Kidney (tissue), 14 donors: Measurements from ENCODE around the gene RGR. TPM values are rescaled to one million over a fixed set of nuclear protein-coding genes. Genes with fewer than 3 reads are reported as not detected.

Experiments
- DNase-seq, 5 donors: peaks; one replicate each; pipeline ENCODE4 v3.0.0-alpha.2; 2013 to 2020
- FAIRE-seq: peaks from 2 replicates; lab custom pipeline; 2012; peaks lifted over from hg19 to GRCh38; lab: Jason Lieb, UNC
- H3K27ac ChIP-seq, 2 donors: one replicate each; pipeline ENCODE4 v1.7.0; 2013; ENCODE audit warnings: low read depth in 2 of 2, low read length in 2 of 2, inconsistent platforms in 1 of 2
- H3K27me3 ChIP-seq: one replicate; pipeline ENCODE4 v1.7.1; 2013; ENCODE audit warnings: low read length, inconsistent platforms; ENCODE audit not compliant: control insufficient read depth, insufficient read depth
- H3K36me3 ChIP-seq, 3 donors: one replicate each; pipeline versions ENCODE4 v1.7.0 to v1.7.1; 2013; ENCODE audit warnings: low read length in 3 of 3, control low read depth in 1 of 3, inconsistent platforms in 1 of 3; ENCODE audit not compliant: insufficient read depth in 3 of 3, control insufficient read depth in 2 of 3
- H3K4me1 ChIP-seq, 3 donors: one replicate each; pipeline versions ENCODE4 v1.7.0 to v1.7.1; 2013; ENCODE audit warnings: low read length in 3 of 3, inconsistent platforms in 1 of 3, low read depth in 1 of 3; ENCODE audit not compliant: control insufficient read depth in 2 of 3, insufficient read depth in 2 of 3
- H3K4me3 ChIP-seq, 3 donors: one replicate each; pipeline versions ENCODE4 v1.7.0 to v1.8.1; 2013; ENCODE audit warnings: low read length in 3 of 3, control low read depth in 1 of 3, inconsistent platforms in 1 of 3
- H3K9ac ChIP-seq, 3 donors: one replicate each; pipeline versions ENCODE4 v1.7.0 to v1.7.1; 2013; ENCODE audit warnings: low read length in 3 of 3, control low read depth in 1 of 3, inconsistent platforms in 1 of 3
- H3K9me3 ChIP-seq, 3 donors: one replicate each; pipeline versions ENCODE4 v1.7.0 to v1.7.1; 2013; ENCODE audit warnings: low read length in 3 of 3, control low read depth in 1 of 3, inconsistent platforms in 1 of 3; ENCODE audit not compliant: control insufficient read depth in 2 of 3, insufficient read depth in 1 of 3
- intact Hi-C: fragments of 100-400 bp; cut with DNase I; formaldehyde crosslinking; loops from one replicate; pipeline ENCODE4 v1.11.1; 2022
- polyA plus RNA-seq: library from polyadenylated mRNA; stranded (reverse); fragments of 350-450 nt; fragmentation: Illumina TruSeq; extraction: RNeasy Lipid Tissue Mini Kit (QIAGEN cat#74804); gene quantifications from one replicate; pipeline ENCODE4 v1.2.3, GENCODE V29; 2014; ENCODE audit warnings: low read depth, low replicate concordance; ENCODE audit not compliant: insufficient read depth
- total RNA-seq: library from RNA; stranded (reverse); fragmentation: NEBNext Ultra II Directional; extraction: Animal tissue kit (Norgen Biotek cat#: 25700); gene quantifications from one replicate; pipeline ENCODE4 v1.2.1, GENCODE V29; 2021
- TF ChIP-seq, protein P1 (sequence below): IDR thresholded peaks from 3 replicates; pipeline ENCODE4 v1.5.1; 2012; ENCODE audit warnings: mild to moderate bottlenecking, moderate library complexity, borderline replicate concordance; ENCODE audit not compliant: insufficient read depth; ENCODE audit errors: extremely low read depth
- donor health status: control.
- donor health status: control.
- donor health status: control.
- donor health status: control.
- donor health status: control.
- donor health status: DM: yes; HTN: yes; CAD: no.
- donor health status: Normal renal cell carcinoma (clear cell type).

The RGR gene
- total and polyA plus RNA-seq, 2 donors from 2014 or later = not detected

DNA sequence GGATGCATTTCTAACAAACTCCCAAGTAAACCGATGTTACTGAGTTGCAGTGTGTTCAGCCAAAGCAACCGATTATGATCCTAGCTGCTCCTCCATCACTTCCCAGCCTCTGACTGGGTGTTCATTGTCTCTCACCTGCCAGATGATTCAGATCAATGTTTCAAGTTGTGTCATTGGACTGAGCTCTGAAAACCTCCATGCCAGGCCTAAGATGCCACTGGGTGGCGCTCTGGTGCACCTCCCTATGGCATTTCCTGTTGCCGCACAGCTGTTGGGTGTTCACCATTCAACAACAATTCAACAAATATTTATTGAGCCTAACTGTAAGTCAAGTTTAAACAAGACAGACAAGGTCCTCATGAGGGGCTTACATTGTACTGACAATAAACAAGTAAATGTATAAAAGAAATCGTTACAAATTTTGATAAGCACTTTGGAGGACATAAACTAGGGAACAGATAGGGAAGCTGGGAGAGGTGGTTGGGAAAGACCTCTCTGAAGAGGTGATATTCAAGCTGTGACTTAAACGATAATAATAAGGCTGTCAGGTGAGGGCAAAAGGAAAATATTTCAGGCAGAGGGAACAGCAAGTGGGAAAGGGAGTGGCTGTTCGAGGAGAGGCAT is 22.8 kb downstream of the RGR start:
- Histone ChIP-seq H3K36me3 (no peaks in the 10 kb centered on the region), H3K27ac (no peak overlapping the region), H3K9me3 (no peaks in the 10 kb centered on the region), H3K4me1 (peaks cover 0 to 3% (median 0%) of the 10 kb centered on the region in 3 donors), H3K9ac (no peak overlapping the region), H3K27me3 (no peaks in the 10 kb centered on the region), H3K4me3 (no peak overlapping the region)
- TF ChIP-seq, protein P1, sequence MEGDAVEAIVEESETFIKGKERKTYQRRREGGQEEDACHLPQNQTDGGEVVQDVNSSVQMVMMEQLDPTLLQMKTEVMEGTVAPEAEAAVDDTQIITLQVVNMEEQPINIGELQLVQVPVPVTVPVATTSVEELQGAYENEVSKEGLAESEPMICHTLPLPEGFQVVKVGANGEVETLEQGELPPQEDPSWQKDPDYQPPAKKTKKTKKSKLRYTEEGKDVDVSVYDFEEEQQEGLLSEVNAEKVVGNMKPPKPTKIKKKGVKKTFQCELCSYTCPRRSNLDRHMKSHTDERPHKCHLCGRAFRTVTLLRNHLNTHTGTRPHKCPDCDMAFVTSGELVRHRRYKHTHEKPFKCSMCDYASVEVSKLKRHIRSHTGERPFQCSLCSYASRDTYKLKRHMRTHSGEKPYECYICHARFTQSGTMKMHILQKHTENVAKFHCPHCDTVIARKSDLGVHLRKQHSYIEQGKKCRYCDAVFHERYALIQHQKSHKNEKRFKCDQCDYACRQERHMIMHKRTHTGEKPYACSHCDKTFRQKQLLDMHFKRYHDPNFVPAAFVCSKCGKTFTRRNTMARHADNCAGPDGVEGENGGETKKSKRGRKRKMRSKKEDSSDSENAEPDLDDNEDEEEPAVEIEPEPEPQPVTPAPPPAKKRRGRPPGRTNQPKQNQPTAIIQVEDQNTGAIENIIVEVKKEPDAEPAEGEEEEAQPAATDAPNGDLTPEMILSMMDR = peak; percentile 36
- FAIRE-seq (no peak), DNase-seq (peak in 1 of 5 donors; percentile 12)
- intact Hi-C loops = loop anchor here (5.0 to 10.0 kb wide), 2 partner anchors 97 to 270 kb away; no protein-coding TSS in a partner anchor

DNA sequence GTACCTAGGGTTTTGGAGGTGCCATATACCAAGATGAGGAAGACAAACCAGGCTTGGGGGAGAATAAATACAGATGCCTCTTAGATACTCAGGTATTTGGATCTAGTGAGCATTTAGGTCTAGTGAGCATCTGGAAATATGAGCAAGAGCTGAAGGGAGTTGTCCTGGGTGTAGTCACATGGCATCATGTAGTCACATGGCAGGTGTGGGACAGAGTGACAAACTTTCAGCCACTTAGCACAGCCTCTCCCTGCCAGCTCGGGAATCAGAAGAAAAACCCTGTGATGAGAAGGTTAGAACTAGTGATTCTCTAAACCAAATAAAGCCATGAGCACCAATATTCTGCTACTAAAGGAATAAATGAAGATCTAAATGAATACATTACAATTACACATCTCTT is 24.3 kb downstream of the RGR start:
- H3K36me3 ChIP-seq = no peaks in the 10 kb centered on the region
- intact Hi-C loops = loop anchor here (5.0 to 10.0 kb wide), 2 partner anchors 96 to 268 kb away; no protein-coding TSS in a partner anchor

GRCh38 chr10:84269773-84270172 is 24.9 kb downstream of the RGR start:
- H3K4me1 ChIP-seq = peaks cover 0 to under 1% (median 0%) of the 10 kb centered on the region in 3 donors
- no peak overlapping the region for H3K4me3 ChIP-seq
- DNase-seq = no peak
- no peaks in the 10 kb centered on the region for H3K27me3 ChIP-seq
- intact Hi-C loops = loop anchor here (5.0 to 10.0 kb wide), 2 partner anchors 95 to 268 kb away; no protein-coding TSS in a partner anchor
- no peak for FAIRE-seq
- no peak overlapping the region for H3K9ac ChIP-seq
- H3K9me3 ChIP-seq = no peaks in the 10 kb centered on the region
- TF ChIP-seq, protein P1 = no peak
- H3K27ac ChIP-seq = no peak overlapping the region
- H3K36me3 ChIP-seq = no peaks in the 10 kb centered on the region

More for the DNA sequence above, 24.3 kb downstream of the RGR start:
- no peak overlapping the region for H3K27ac ChIP-seq
- H3K9me3 ChIP-seq = no peaks in the 10 kb centered on the region
- no peaks in the 10 kb centered on the region for H3K27me3 ChIP-seq
- H3K4me1 ChIP-seq = peaks cover 0 to 3% (median 0%) of the 10 kb centered on the region in 3 donors
- H3K4me3 ChIP-seq = no peak overlapping the region
- FAIRE-seq (no peak), DNase-seq (no peak)
- no peak overlapping the region for H3K9ac ChIP-seq
- TF ChIP-seq, protein P1 = no peak
